Putamen (tissue), 1 donor: ENCODE data around the gene FCRL6.

ENCODE experiments used
- DNase-seq: peaks from one replicate; pipeline ENCODE4 v3.0.0-alpha.2; 2016; ENCODE audit warnings: low spot score

The FCRL6 gene

GRCh38 chr1:159799446-159799985 lies 2.6 kb upstream of the FCRL6 start:
- DNase-seq: no peak

- DNase-seq: no peak
Observed at GRCh38 chr1:159800177-159800930, 1.8 kb upstream of the FCRL6 start.

- no peak for DNase-seq
Observed at GRCh38 chr1:159803956-159804689, 2.0 kb downstream of the FCRL6 start.

- DNase-seq: no peak
Observed at GRCh38 chr1:159804924-159805323, 2.8 kb downstream of the FCRL6 start.

- no peak for DNase-seq
Observed at GRCh38 chr1:159815926-159816325, 13.8 kb downstream of the FCRL6 start.

GRCh38 chr1:159817276-159818041 lies 15.3 kb downstream of the FCRL6 start:
- DNase-seq: no peak

- DNase-seq: no peak
Observed at GRCh38 chr1:159821171-159821867, 19.2 kb downstream of the FCRL6 start.

GRCh38 chr1:159823406-159823805 lies 21.2 kb downstream of the FCRL6 start:
- DNase-seq: no peak

- no peak for DNase-seq
Observed at GRCh38 chr1:159825564-159825963, 23.4 kb downstream of the FCRL6 start.

GRCh38 chr1:159826441-159827101 lies 24.4 kb downstream of the FCRL6 start, which contains the start of gene SLAMF8:
Gene SLAMF8, plus strand, starts transcription at chr1:159826873. Its CDS starts 26 bp downstream, at chr1:159826899.
- DNase-seq: peak; percentile 13

- no peak for DNase-seq
Observed at GRCh38 chr1:159827102-159827490, 24.9 kb downstream of the FCRL6 start.

- DNase-seq: no peak
Observed at GRCh38 chr1:159827549-159827948, 25.4 kb downstream of the FCRL6 start.

GRCh38 chr1:159828176-159828575 lies 26.0 kb downstream of the FCRL6 start:
- no peak for DNase-seq

GRCh38 chr1:159828581-159829272 lies 26.6 kb downstream of the FCRL6 start:
- DNase-seq: no peak

GRCh38 chr1:159829273-159829634 lies 27.1 kb downstream of the FCRL6 start:
- DNase-seq: peak; percentile 18

- DNase-seq: no peak
Observed at GRCh38 chr1:159829822-159830465, 27.8 kb downstream of the FCRL6 start.

GRCh38 chr1:159830722-159831121 lies 28.6 kb downstream of the FCRL6 start:
- DNase-seq: no peak

- no peak for DNase-seq
Observed at GRCh38 chr1:159831412-159832141, 29.4 kb downstream of the FCRL6 start.

GRCh38 chr1:159832309-159832708 lies 30.1 kb downstream of the FCRL6 start:
- DNase-seq: no peak
